22Rv1 (cell line): ENCODE data around the gene PDHX.

Experiments used
- ZFX ChIP-seq: fragments of 450-650 bp; IDR thresholded peaks from 2 replicates; pipeline ENCODE4 v1.6.1; 2017; ENCODE audit warnings: antibody characterized with exemption, borderline replicate concordance
- TF ChIP-seq, protein P1 (sequence below): fragments of 450-650 bp; IDR thresholded peaks from 2 replicates; pipeline ENCODE4 v1.5.1; 2017; ENCODE audit warnings: mild to moderate bottlenecking

DNA sequence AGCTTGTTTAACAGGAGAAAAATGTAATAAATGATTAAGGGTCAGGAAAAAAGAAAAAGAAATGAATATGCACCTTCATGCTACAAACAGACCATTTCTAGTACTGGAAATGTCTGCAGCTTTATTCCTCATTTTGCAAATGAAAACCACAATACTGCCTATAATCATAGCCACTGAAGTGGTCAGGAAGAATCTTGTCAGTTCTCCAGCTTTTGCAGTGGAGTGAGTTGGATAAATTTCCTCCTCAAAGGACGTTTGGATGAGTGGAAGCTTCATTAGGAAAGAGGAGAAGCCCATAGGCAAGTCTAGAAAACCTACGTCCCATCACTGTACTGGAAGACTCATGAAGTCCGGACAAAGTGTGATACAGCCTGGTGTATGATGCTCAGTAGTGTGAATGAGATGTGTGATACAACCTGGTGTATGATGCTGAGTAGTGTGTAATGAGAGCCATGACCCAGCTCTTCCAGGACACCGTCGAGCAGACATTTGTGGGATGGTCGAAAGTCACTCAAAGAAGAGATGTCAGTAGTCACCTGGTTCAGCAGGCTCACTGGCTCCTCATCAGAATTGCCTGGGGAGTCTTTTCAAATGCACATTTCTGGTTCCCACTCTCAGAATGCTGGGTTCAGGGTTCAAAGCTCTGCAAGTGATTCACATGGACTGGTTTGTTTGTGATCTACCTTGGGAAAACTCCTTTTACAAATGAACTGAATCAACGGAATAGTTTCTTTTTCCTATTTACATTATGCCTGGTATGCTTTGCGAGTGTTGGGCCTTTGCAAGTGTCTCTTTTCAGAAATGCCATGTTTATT lies 101.3 kb downstream of the PDHX start:
- TF ChIP-seq ZFX: no peak
- TF ChIP-seq, protein P1, sequence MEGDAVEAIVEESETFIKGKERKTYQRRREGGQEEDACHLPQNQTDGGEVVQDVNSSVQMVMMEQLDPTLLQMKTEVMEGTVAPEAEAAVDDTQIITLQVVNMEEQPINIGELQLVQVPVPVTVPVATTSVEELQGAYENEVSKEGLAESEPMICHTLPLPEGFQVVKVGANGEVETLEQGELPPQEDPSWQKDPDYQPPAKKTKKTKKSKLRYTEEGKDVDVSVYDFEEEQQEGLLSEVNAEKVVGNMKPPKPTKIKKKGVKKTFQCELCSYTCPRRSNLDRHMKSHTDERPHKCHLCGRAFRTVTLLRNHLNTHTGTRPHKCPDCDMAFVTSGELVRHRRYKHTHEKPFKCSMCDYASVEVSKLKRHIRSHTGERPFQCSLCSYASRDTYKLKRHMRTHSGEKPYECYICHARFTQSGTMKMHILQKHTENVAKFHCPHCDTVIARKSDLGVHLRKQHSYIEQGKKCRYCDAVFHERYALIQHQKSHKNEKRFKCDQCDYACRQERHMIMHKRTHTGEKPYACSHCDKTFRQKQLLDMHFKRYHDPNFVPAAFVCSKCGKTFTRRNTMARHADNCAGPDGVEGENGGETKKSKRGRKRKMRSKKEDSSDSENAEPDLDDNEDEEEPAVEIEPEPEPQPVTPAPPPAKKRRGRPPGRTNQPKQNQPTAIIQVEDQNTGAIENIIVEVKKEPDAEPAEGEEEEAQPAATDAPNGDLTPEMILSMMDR: no peak
